Measurements from ENCODE around the gene CAPRIN1.

The CAPRIN1 gene

GRCh38 chr11:34051349-34052035 lies at the start of gene CAPRIN1:
Gene CAPRIN1 (plus strand): TSS chr11:34051731. CDS start chr11:34052421, 690 bp downstream.
- DNase-seq (ENCODE audit: low read depth, low spot score), result peak; percentile 85

GRCh38 chr11:34002420-34002819 lies 49.1 kb upstream of the CAPRIN1 start:
- DNase-seq (ENCODE audit: low read depth, low spot score), result no peak

- no peak for DNase-seq (ENCODE audit: low read depth, low spot score)
Measured at GRCh38 chr11:34004236-34004635, 47.3 kb upstream of the CAPRIN1 start.

- DNase-seq (ENCODE audit: low read depth, low spot score), result no peak
Measured at GRCh38 chr11:34006876-34007275, 44.7 kb upstream of the CAPRIN1 start.

- no peak for DNase-seq (ENCODE audit: low read depth, low spot score)
Measured at GRCh38 chr11:34012734-34013133, 38.8 kb upstream of the CAPRIN1 start.

GRCh38 chr11:34013898-34014571 lies 37.5 kb upstream of the CAPRIN1 start:
- no peak for DNase-seq (ENCODE audit: low read depth, low spot score)

GRCh38 chr11:34021977-34022735 lies 29.4 kb upstream of the CAPRIN1 start:
- no peak for DNase-seq (ENCODE audit: low read depth, low spot score)

GRCh38 chr11:34026432-34026831 lies 25.1 kb upstream of the CAPRIN1 start:
- no peak for DNase-seq (ENCODE audit: low read depth, low spot score)

- DNase-seq (ENCODE audit: low read depth, low spot score), result no peak
Measured at GRCh38 chr11:34027516-34028408, 23.8 kb upstream of the CAPRIN1 start.

GRCh38 chr11:34028425-34028824 lies 23.1 kb upstream of the CAPRIN1 start:
- no peak for DNase-seq (ENCODE audit: low read depth, low spot score)

- no peak for DNase-seq (ENCODE audit: low read depth, low spot score)
Measured at GRCh38 chr11:34029176-34029575, 22.4 kb upstream of the CAPRIN1 start.

GRCh38 chr11:34030382-34030781 lies 21.1 kb upstream of the CAPRIN1 start:
- no peak for DNase-seq (ENCODE audit: low read depth, low spot score)

- DNase-seq (ENCODE audit: low read depth, low spot score), result no peak
Measured at GRCh38 chr11:34033399-34033798, 18.1 kb upstream of the CAPRIN1 start.

- no peak for DNase-seq (ENCODE audit: low read depth, low spot score)
Measured at GRCh38 chr11:34034053-34034452, 17.5 kb upstream of the CAPRIN1 start.

GRCh38 chr11:34036456-34036855 lies 15.1 kb upstream of the CAPRIN1 start:
- no peak for DNase-seq (ENCODE audit: low read depth, low spot score)

GRCh38 chr11:34037016-34037415 lies 14.5 kb upstream of the CAPRIN1 start:
- no peak for DNase-seq (ENCODE audit: low read depth, low spot score)

GRCh38 chr11:34040571-34040970 lies 11.0 kb upstream of the CAPRIN1 start:
- no peak for DNase-seq (ENCODE audit: low read depth, low spot score)

GRCh38 chr11:34044664-34045485 lies 6.7 kb upstream of the CAPRIN1 start:
- DNase-seq (ENCODE audit: low read depth, low spot score), result peak; percentile 23

GRCh38 chr11:34049028-34049427 lies 2.5 kb upstream of the CAPRIN1 start:
- DNase-seq (ENCODE audit: low read depth, low spot score), result no peak

GRCh38 chr11:34050581-34051348 lies 766 bp upstream of the CAPRIN1 start:
- no peak for DNase-seq (ENCODE audit: low read depth, low spot score)
